Measurements from ENCODE around the gene DYDC1.

DNA sequence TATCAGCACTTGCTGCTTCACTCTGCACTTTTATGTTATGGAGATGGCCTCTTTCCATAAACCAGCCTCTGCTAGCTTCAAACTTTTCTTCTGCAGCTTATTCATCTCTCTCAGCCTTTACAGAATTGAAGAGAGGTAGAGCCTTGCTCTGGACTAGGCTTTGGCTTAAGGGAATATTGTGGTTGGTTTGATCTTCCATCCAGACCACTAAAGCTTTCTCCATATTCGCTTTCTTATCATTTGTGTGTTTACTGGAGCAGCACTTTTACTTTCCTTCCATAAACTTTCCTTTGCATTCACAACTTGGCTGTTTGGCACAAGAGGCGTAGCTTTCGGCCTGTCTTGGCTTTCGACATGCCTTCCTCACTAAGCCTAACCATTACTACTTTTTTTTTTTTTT, 23.6 kb upstream of the DYDC1 start:
- TF ChIP-seq, protein P1, sequence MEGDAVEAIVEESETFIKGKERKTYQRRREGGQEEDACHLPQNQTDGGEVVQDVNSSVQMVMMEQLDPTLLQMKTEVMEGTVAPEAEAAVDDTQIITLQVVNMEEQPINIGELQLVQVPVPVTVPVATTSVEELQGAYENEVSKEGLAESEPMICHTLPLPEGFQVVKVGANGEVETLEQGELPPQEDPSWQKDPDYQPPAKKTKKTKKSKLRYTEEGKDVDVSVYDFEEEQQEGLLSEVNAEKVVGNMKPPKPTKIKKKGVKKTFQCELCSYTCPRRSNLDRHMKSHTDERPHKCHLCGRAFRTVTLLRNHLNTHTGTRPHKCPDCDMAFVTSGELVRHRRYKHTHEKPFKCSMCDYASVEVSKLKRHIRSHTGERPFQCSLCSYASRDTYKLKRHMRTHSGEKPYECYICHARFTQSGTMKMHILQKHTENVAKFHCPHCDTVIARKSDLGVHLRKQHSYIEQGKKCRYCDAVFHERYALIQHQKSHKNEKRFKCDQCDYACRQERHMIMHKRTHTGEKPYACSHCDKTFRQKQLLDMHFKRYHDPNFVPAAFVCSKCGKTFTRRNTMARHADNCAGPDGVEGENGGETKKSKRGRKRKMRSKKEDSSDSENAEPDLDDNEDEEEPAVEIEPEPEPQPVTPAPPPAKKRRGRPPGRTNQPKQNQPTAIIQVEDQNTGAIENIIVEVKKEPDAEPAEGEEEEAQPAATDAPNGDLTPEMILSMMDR (IDR thresholded peaks at IDR 0.05): no peak
- TF ChIP-seq POLR2A (IDR thresholded peaks at IDR 0.05): no peak
